ENCODE data around the gene SMYD3. TPM values are rescaled to one million over a fixed set of nuclear protein-coding genes. Genes with fewer than 3 reads are reported as not detected.

Gene SMYD3
- total and polyA plus RNA-seq, 2 donors (not counting 1 experiment from before 2014, with no cell fraction given), result 69.4 to 83.1 TPM

DNA sequence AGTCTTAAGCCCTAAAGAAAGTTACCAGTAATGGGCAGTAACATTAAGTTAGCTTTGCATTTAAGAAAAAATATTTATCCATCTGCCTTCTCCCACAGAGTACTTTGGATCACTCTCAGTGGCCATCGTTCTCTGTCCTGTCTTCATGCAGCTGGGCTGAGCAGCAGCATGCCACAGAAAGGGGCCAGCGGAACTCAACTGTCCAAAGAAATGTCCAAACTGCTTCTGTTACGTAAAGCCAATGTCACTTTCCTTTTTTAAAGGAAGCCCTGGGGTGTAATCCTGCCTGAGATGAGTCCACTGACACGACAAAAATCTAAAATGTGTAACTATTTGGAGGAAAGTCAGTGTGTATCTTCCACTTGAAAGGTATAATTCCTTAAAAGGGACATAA lies 291.6 kb downstream of the SMYD3 start:
- no peaks in the 10 kb centered on the region for H3K36me3 ChIP-seq (ENCODE audit: control insufficient read depth, insufficient read depth, low read length)
- H3K4me2 ChIP-seq (ENCODE audit: extremely low read depth, insufficient read depth, low read length), result peak overlapping the region; percentile 11
- H3K27ac ChIP-seq (ENCODE audit: insufficient read depth, low read length), result peak overlapping the region; percentile 7

DNA sequence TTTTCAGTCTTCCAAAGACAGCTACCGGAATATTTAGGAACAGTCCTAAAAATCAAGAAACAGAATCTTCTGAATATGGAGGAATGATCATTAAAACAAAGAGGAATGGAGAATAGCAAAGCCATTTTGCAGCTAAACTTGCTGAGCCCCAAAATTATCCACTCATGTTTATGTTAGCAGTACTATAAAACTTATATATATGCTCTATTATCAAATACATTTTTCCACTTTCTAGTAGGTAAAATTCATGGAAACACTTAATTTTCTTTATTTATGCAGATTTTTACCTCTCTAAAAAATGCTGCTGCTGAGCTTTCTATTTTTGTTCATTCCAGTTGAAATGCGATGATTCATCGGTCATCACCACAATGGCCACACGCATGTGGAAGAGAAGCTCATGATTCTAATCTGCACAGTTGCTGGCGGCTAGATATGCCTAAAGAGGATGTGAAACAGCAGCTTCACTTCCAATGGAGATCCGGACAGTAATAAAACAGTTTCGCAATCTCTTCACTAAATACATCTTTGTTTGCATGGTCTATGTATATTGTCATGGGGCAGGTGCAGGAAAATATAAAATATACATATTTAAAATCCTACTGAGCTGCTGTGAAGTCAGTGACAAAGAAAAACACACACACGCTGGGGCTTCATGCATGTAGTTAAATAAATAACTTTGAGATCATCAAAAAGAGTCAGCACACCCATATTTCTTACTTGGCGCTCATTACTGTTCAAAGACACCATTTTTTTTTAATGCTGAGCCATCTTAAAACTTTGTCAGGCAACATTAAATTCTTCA lies 292.2 kb downstream of the SMYD3 start:
- Histone ChIP-seq H2AFZ (ENCODE audit: low read length) (no peak overlapping the region), H3K4me1 (ENCODE audit: control insufficient read depth, extremely low read depth, insufficient read depth, low read length) (peaks cover 4% of the 10 kb centered on the region), H3K9me3 (ENCODE audit: control insufficient read depth, insufficient read depth, low read depth, low read length) (no peaks in the 10 kb centered on the region), H3K79me2 (ENCODE audit: control insufficient read depth, insufficient read depth, low read length) (no peaks in the 10 kb centered on the region), H3K4me2 (ENCODE audit: extremely low read depth, insufficient read depth, low read length) (peak overlapping the region; percentile 11), H3K36me3 (ENCODE audit: control insufficient read depth, insufficient read depth, low read length) (no peaks in the 10 kb centered on the region), H3K4me3 (replicated peaks in 1 of 4; ENCODE audit: control extremely low read depth in 1 of 4, insufficient read depth in 1 of 4, low read depth in 3 of 4, low read length in 4 of 4) (no peak overlapping the region), H3K27me3 (ENCODE audit: control insufficient read depth, insufficient read depth, low read length) (no peaks in the 10 kb centered on the region), H4K20me1 (ENCODE audit: control insufficient read depth, extremely low read depth, insufficient read depth, low read length) (no peaks in the 10 kb centered on the region), H3K9ac (ENCODE audit: insufficient read depth, low read length) (no peak overlapping the region), H3K27ac (ENCODE audit: insufficient read depth, low read length) (peak overlapping the region; percentile 7)
- peak; percentile 92 to 95 for DNase-seq (ENCODE audit: low read depth in 2 of 2)
- no peak for TF ChIP-seq EZH2 (IDR thresholded peaks at IDR 0.05; ENCODE audit: low read length, missing control alignments)
- TF ChIP-seq, protein P1, sequence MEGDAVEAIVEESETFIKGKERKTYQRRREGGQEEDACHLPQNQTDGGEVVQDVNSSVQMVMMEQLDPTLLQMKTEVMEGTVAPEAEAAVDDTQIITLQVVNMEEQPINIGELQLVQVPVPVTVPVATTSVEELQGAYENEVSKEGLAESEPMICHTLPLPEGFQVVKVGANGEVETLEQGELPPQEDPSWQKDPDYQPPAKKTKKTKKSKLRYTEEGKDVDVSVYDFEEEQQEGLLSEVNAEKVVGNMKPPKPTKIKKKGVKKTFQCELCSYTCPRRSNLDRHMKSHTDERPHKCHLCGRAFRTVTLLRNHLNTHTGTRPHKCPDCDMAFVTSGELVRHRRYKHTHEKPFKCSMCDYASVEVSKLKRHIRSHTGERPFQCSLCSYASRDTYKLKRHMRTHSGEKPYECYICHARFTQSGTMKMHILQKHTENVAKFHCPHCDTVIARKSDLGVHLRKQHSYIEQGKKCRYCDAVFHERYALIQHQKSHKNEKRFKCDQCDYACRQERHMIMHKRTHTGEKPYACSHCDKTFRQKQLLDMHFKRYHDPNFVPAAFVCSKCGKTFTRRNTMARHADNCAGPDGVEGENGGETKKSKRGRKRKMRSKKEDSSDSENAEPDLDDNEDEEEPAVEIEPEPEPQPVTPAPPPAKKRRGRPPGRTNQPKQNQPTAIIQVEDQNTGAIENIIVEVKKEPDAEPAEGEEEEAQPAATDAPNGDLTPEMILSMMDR (conservative IDR thresholded peaks at IDR 0.05 in 1 of 2, IDR thresholded peaks at IDR 0.05 in 1 of 2; ENCODE audit: low read depth in 1 of 2, low read length in 2 of 2), result no peak

More for the DNA sequence above, 291.6 kb downstream of the SMYD3 start:
- DNase-seq (ENCODE audit: low read depth in 2 of 2), result no peak
- no peak overlapping the region for H2AFZ ChIP-seq (ENCODE audit: low read length)
- H3K9me3 ChIP-seq (ENCODE audit: control insufficient read depth, insufficient read depth, low read depth, low read length), result no peaks in the 10 kb centered on the region
- no peaks in the 10 kb centered on the region for H3K27me3 ChIP-seq (ENCODE audit: control insufficient read depth, insufficient read depth, low read length)
- H4K20me1 ChIP-seq (ENCODE audit: control insufficient read depth, extremely low read depth, insufficient read depth, low read length), result no peaks in the 10 kb centered on the region
- no peaks in the 10 kb centered on the region for H3K79me2 ChIP-seq (ENCODE audit: control insufficient read depth, insufficient read depth, low read length)
- TF ChIP-seq, protein P1 (conservative IDR thresholded peaks at IDR 0.05 in 1 of 2, IDR thresholded peaks at IDR 0.05 in 1 of 2; ENCODE audit: low read depth in 1 of 2, low read length in 2 of 2), result no peak
- TF ChIP-seq EZH2 (IDR thresholded peaks at IDR 0.05; ENCODE audit: low read length, missing control alignments), result no peak
- H3K4me3 ChIP-seq (replicated peaks in 1 of 4; ENCODE audit: control extremely low read depth in 1 of 4, insufficient read depth in 1 of 4, low read depth in 3 of 4, low read length in 4 of 4), result no peak overlapping the region
- no peak overlapping the region for H3K9ac ChIP-seq (ENCODE audit: insufficient read depth, low read length)
- peaks cover 4% of the 10 kb centered on the region for H3K4me1 ChIP-seq (ENCODE audit: control insufficient read depth, extremely low read depth, insufficient read depth, low read length)

DNA sequence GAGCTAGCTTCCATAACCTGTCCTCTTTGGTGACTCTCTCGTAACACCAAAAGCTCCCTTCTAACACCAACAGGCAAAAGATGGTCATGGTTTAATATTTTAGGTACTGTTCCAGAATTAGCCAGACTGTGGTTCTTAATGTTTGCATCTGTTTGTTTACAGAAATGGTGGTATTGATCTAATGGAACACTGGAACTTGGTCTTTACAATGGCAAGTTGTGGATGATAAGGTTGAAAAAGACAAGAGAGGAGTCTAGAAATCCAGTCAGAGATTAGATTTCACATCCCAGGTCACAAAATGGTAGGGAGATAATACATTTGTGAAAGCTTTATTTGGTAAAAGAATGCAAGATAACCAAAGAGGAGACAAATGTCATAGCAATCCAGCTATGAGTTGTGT lies 293.1 kb downstream of the SMYD3 start:
- no peak for TF ChIP-seq EZH2 (IDR thresholded peaks at IDR 0.05; ENCODE audit: low read length, missing control alignments)
- TF ChIP-seq, protein P1 (conservative IDR thresholded peaks at IDR 0.05 in 1 of 2, IDR thresholded peaks at IDR 0.05 in 1 of 2; ENCODE audit: low read depth in 1 of 2, low read length in 2 of 2), result no peak
- Histone ChIP-seq H3K4me1 (ENCODE audit: control insufficient read depth, extremely low read depth, insufficient read depth, low read length) (no peaks in the 10 kb centered on the region), H3K79me2 (ENCODE audit: control insufficient read depth, insufficient read depth, low read length) (no peaks in the 10 kb centered on the region), H3K27me3 (ENCODE audit: control insufficient read depth, insufficient read depth, low read length) (no peaks in the 10 kb centered on the region), H3K4me2 (ENCODE audit: extremely low read depth, insufficient read depth, low read length) (no peak overlapping the region), H3K9me3 (ENCODE audit: control insufficient read depth, insufficient read depth, low read depth, low read length) (no peaks in the 10 kb centered on the region), H3K36me3 (ENCODE audit: control insufficient read depth, insufficient read depth, low read length) (no peaks in the 10 kb centered on the region), H3K27ac (ENCODE audit: insufficient read depth, low read length) (no peak overlapping the region), H4K20me1 (ENCODE audit: control insufficient read depth, extremely low read depth, insufficient read depth, low read length) (no peaks in the 10 kb centered on the region), H3K9ac (ENCODE audit: insufficient read depth, low read length) (no peak overlapping the region), H3K4me3 (replicated peaks in 1 of 4; ENCODE audit: control extremely low read depth in 1 of 4, insufficient read depth in 1 of 4, low read depth in 3 of 4, low read length in 4 of 4) (no peak overlapping the region), H2AFZ (ENCODE audit: low read length) (no peak overlapping the region)
- DNase-seq (ENCODE audit: low read depth in 2 of 2), result no peak
